Vagina (tissue), 2 donors: Measurements from ENCODE around the gene DNAJB1. TPM values are rescaled to one million over a fixed set of nuclear protein-coding genes. Genes with fewer than 3 reads are reported as not detected.

Experiments used
- DNase-seq, 2 donors: peaks; one replicate each; pipeline ENCODE4 v3.0.0-alpha.2; 2017; ENCODE audit errors: extremely low spot score in 2 of 2
- H3K27ac ChIP-seq: fragments of 200-600 bp; sonication (generic); one replicate; pipeline ENCODE4 v1.5.1; 2019
- H3K27me3 ChIP-seq: fragments of 200-600 bp; sonication (generic); one replicate; pipeline ENCODE4 v1.5.1; 2019
- H3K36me3 ChIP-seq, 2 donors: fragments of 200-600 bp; sonication (generic); one replicate each; pipeline ENCODE4 v1.5.1; 2017 to 2019
- H3K4me1 ChIP-seq: fragments of 200-600 bp; sonication (generic); one replicate; pipeline ENCODE4 v1.5.1; 2019
- H3K4me3 ChIP-seq, 2 donors: fragments of 200-600 bp; sonication (generic); 1 replicate in 1 of 2; 2 replicates in 1 of 2; pipeline ENCODE4 v1.5.1; 2016 to 2019
- H3K9me3 ChIP-seq: fragments of 200-600 bp; sonication (generic); one replicate; pipeline ENCODE4 v1.5.1; 2019
- POLR2A ChIP-seq, 2 donors: fragments of 450-650 bp; IDR thresholded peaks; one replicate each; pipeline ENCODE4 v1.6.1; 2017; ENCODE audit warnings: antibody characterized with exemption in 2 of 2, mild to moderate bottlenecking in 2 of 2, moderate library complexity in 2 of 2
- POLR2AphosphoS5 ChIP-seq, 2 donors: sonication (generic); formaldehyde crosslinking; IDR thresholded peaks; one replicate each; pipeline ENCODE4 v1.9.0; 2017; ENCODE audit warnings: antibody characterized with exemption in 2 of 2, mild to moderate bottlenecking in 2 of 2, low read depth in 1 of 2; ENCODE audit not compliant: insufficient read depth in 1 of 2
- intact Hi-C: fragments of 100-400 bp; cut with DNase I; formaldehyde crosslinking; loops from one replicate; pipeline ENCODE4 v1.15.1; 2023
- total RNA-seq: library from RNA; depleted of rRNA; stranded (reverse); fragments of >200 nt; gene quantifications from one replicate; pipeline ENCODE4 v1.2.3, GENCODE V29; 2016
- TF ChIP-seq, protein P1 (sequence below), 3 experiments: fragments of 450-650 bp in 2 of 3; fragments of 200-600 bp in 1 of 3; sonication (generic) in 1 of 3; IDR thresholded peaks; one replicate each; pipeline ENCODE4 v1.5.1; 2017 to 2019; ENCODE audit warnings: antibody characterized with exemption in 3 of 3, mild to moderate bottlenecking in 2 of 3, moderate library complexity in 2 of 3

DNAJB1 gene
- total RNA-seq, 1 donor from 2014 or later, result 164 TPM

DNA sequence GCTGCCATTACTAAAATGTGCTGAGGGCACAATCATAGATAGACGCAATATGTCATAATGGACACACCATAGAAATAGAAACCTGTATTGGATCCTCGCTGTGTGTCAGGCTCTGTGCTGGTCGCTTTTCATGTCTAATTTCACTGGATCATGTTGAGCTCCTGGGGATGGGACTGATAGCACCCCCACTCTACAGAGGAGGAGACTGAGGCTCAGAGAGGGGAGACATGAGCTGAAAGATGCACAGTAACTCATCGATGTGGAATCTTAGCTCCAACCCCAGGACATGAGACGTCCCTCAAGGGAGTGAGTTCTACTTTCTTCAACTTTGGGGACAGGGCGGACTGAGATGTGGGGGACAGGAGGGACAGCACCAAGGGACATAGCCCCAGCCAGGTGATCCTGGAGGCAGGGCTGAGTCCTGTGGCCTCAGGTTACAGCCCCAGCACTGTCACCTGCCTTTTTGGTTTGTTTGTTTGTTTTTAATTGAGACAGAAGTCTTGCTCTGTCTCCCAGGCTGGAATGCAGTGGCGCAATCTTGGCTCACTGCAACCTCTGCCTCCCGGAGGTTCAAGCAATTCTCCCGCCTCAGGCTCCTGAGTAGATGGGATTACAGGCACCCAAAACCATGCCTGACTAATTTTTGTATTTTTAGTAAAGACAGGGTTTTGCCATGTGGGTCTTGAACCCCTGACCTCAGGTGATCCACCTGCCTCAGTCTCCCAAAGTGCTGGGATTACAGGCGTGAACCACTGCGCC is 15.7 kb downstream of the DNAJB1 start:
- intact Hi-C loops, result no loop called here
- Histone ChIP-seq H3K27ac (no peak overlapping the region), H3K36me3 (no peaks in the 10 kb centered on the region), H3K9me3 (no peaks in the 10 kb centered on the region), H3K4me1 (peaks cover 11% of the 10 kb centered on the region), H3K27me3 (no peaks in the 10 kb centered on the region), H3K4me3 (no peak overlapping the region)
- TF ChIP-seq, protein P1, sequence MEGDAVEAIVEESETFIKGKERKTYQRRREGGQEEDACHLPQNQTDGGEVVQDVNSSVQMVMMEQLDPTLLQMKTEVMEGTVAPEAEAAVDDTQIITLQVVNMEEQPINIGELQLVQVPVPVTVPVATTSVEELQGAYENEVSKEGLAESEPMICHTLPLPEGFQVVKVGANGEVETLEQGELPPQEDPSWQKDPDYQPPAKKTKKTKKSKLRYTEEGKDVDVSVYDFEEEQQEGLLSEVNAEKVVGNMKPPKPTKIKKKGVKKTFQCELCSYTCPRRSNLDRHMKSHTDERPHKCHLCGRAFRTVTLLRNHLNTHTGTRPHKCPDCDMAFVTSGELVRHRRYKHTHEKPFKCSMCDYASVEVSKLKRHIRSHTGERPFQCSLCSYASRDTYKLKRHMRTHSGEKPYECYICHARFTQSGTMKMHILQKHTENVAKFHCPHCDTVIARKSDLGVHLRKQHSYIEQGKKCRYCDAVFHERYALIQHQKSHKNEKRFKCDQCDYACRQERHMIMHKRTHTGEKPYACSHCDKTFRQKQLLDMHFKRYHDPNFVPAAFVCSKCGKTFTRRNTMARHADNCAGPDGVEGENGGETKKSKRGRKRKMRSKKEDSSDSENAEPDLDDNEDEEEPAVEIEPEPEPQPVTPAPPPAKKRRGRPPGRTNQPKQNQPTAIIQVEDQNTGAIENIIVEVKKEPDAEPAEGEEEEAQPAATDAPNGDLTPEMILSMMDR (IDR thresholded peaks at IDR 0.05), result no peak
- TF ChIP-seq POLR2AphosphoS5 (IDR thresholded peaks at IDR 0.05; ENCODE audit: insufficient read depth in 1 of 2, low read depth in 1 of 2), result no peak
- no peak for TF ChIP-seq POLR2A (IDR thresholded peaks at IDR 0.05)
- DNase-seq, result no peak

DNA sequence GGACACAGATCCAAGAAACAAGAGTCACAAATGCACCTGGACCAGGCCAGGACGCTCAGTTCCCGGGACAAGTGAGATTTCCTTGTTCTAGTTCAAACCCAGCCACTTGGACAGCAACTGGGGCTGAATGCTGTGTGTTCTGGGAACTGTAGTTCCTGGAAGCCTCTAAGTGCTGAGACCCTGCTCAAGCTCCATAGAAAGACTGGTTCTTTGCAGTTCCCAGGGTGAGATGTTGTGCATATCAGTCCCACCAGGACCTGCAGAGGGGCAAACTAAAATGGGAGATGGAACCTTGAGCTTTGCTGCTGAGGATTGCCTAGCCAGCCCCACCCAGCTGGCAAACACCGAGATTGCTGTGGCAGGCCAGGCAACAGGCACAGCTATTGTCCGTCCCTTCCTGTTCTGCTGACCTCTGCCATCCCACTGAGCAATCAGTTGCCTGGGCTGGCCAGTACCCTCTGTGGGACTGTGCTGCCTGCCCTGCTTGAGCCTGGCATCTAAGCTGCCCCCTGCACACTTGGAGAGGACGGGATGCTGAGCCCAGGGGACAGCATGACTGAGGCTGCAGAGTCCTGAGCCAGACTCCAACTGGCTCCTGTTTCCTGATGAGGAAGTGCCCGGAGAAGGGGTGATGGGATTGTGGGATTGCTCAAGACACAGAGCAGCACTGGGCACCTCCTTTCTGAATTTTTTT is 20.8 kb downstream of the DNAJB1 start:
- H3K27ac ChIP-seq, result peak overlapping the region; percentile 77
- peaks cover 53% of the 10 kb centered on the region for H3K4me1 ChIP-seq
- no peaks in the 10 kb centered on the region for H3K27me3 ChIP-seq
- no peak for DNase-seq
- TF ChIP-seq, protein P1 (IDR thresholded peaks at IDR 0.05), result no peak
- peak; percentile 15 to 20 for TF ChIP-seq POLR2AphosphoS5 (IDR thresholded peaks at IDR 0.05; ENCODE audit: insufficient read depth in 1 of 2, low read depth in 1 of 2)
- intact Hi-C loops, result no loop called here
- H3K4me3 ChIP-seq, result no peak overlapping the region
- H3K36me3 ChIP-seq, result no peaks in the 10 kb centered on the region
- H3K9me3 ChIP-seq, result no peaks in the 10 kb centered on the region

DNA sequence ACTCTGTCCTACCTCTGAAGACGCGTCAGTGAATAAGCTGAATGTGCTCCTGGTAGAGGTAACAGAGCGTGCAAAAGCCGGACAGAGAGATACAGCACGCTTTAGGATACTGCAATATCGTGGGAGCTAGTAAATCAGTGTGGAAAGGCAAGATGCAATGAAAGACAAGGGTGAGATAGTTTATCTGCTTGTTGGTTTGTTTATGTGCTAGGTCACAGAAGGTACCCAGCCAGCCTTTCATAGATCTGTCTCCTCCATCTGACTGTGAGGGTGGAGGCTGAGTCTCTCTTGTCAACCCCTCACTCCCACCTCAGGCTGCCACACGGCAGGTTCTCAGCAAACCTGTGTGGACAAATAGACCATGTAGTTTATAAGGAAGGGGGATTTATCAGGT is 21.4 kb downstream of the DNAJB1 start:
- Histone ChIP-seq H3K4me3 (peak overlapping the region; percentile 87 to 88), H3K27me3 (no peaks in the 10 kb centered on the region), H3K27ac (peak overlapping the region; percentile 77), H3K9me3 (no peaks in the 10 kb centered on the region), H3K4me1 (peaks cover 54% of the 10 kb centered on the region), H3K36me3 (no peaks in the 10 kb centered on the region)
- intact Hi-C loops, result no loop called here
- TF ChIP-seq POLR2A (IDR thresholded peaks at IDR 0.05), result no peak
- DNase-seq, result no peak

DNA sequence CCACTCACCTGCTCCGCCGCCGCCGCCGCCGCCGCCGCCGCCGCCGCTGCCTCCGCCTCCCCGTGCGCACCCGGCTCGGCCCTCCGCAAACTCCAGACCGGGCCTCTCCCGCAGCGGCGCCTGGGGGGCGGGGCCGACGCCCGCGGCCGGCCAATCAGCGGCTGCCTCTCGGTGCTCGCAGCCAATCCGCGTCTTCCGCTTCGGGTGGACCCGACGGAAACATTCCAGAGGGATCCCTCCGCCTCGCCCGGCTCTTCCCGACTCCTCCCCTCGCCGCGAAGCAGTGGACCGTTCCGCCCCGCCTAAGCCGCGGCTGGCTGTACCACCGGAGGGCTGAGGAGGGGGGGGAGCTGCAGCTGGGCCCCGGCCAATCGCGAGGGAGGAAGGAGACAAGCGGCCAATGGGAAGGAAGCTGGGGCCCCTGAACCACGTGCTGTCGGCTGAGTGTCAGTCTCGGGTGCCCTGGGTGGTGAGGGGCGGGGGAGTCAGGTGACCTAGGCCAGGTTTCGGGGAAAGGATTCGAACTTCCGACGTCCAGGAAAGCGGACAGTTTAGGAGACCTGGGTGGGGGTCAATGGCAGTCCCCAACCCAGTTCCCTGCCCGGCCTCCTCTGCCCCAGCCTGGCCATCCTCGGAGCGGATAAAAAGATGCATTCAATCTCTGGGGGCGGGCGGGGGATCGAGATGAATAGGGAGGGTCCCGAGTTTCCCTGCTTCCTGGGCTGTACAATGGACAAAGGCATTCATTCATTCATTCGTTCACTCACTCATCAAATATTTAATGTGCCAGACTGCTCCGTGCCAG is 22.0 kb downstream of the DNAJB1 start, which contains the start of gene GIPC1:
Gene GIPC1 (minus strand): TSS at position 99 of the 805 bp plus-strand sequence. CDS start 13,151 bp downstream, outside the sequence.
- Histone ChIP-seq H3K27ac (peak within 1 kb of the TSS; percentile 77), H3K27me3 (no peaks in the 10 kb centered on the region), H3K4me3 (peak within 1 kb of the TSS; percentile 87 to 88), H3K36me3 (peaks cover 0 to under 1% of the 10 kb centered on the region in 2 donors), H3K4me1 (peaks cover 54% of the 10 kb centered on the region), H3K9me3 (no peaks in the 10 kb centered on the region)
- peak in 1 of 2 donors; percentile 51 for TF ChIP-seq POLR2A (IDR thresholded peaks at IDR 0.05)
- TF ChIP-seq, protein P1 (IDR thresholded peaks at IDR 0.05), result no peak
- TF ChIP-seq POLR2AphosphoS5 (IDR thresholded peaks at IDR 0.05; ENCODE audit: insufficient read depth in 1 of 2, low read depth in 1 of 2), result peak; percentile 79 to 86
- peak in 1 of 2 donors; percentile 98 for DNase-seq
- intact Hi-C loops, result no loop called here

DNA sequence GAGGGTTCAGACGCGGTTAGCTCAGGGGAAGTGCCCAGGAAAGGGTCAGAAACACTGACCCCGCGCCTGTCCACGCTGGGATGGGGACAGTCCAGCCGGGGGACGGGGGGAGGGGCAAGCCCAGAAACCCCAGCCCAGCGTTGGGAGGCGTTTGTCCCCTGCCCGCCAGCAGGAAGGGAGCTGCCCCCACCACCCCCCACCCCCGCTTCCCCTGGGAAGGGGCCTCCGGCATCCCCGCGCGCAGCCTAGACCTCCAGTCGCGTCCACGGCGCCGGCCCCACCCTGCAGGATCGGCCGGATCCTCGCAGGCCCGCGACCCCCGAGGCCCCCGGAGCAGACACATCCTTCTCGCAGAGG is 22.5 kb downstream of the DNAJB1 start:
- no peak for DNase-seq
- no peaks in the 10 kb centered on the region for H3K9me3 ChIP-seq
- H3K36me3 ChIP-seq, result peaks cover 0 to 6% of the 10 kb centered on the region in 2 donors
- H3K4me1 ChIP-seq, result peaks cover 54% of the 10 kb centered on the region
- H3K27ac ChIP-seq, result peak overlapping the region; percentile 77
- H3K27me3 ChIP-seq, result no peaks in the 10 kb centered on the region
- intact Hi-C loops, result no loop called here
- H3K4me3 ChIP-seq, result peak overlapping the region; percentile 87 to 88
- no peak for TF ChIP-seq POLR2AphosphoS5 (IDR thresholded peaks at IDR 0.05; ENCODE audit: insufficient read depth in 1 of 2, low read depth in 1 of 2)
- TF ChIP-seq, protein P1 (IDR thresholded peaks at IDR 0.05), result no peak
- no peak for TF ChIP-seq POLR2A (IDR thresholded peaks at IDR 0.05)
